HG03159 (cell line): Measurements from ENCODE around the gene FAM120B.
"Not testable (repeated sequence)": the region's sequence is repeated elsewhere in the genome, so short reads cannot be mapped to it uniquely, and the experiment has no call there.

Source experiments
- ATAC-seq: cut with Tn5 transposase; IDR thresholded peaks from one replicate; pipeline ENCODE4 v1.9.1; 2021; ENCODE audit warnings: mild to moderate bottlenecking, moderate library complexity; ENCODE audit not compliant: unreplicated experiment

The FAM120B gene

GRCh38 chr6:170347975-170348374 is 41.4 kb downstream of the FAM120B start:
- no peak for ATAC-seq

GRCh38 chr6:170351456-170351855 is 44.9 kb downstream of the FAM120B start:
- not testable (repeated sequence) for ATAC-seq

GRCh38 chr6:170355190-170355589 is 48.6 kb downstream of the FAM120B start:
- not testable (repeated sequence) for ATAC-seq

GRCh38 chr6:170355661-170356060 is 49.1 kb downstream of the FAM120B start:
- ATAC-seq = no peak

GRCh38 chr6:170357812-170358211 is 51.3 kb downstream of the FAM120B start:
- ATAC-seq = no peak

- no peak for ATAC-seq
These were observed 51.9 kb downstream of the FAM120B start for GRCh38 chr6:170358496-170358895.

- no peak for ATAC-seq
These were observed 53.9 kb downstream of the FAM120B start for GRCh38 chr6:170360476-170360875.

- ATAC-seq = no peak
These were observed 54.8 kb downstream of the FAM120B start for GRCh38 chr6:170361335-170361734.

- ATAC-seq = no peak
These were observed 55.6 kb downstream of the FAM120B start for GRCh38 chr6:170362121-170362520.

GRCh38 chr6:170363255-170363654 is 56.7 kb downstream of the FAM120B start:
- no peak for ATAC-seq

GRCh38 chr6:170365121-170365520 is 58.6 kb downstream of the FAM120B start:
- ATAC-seq = no peak

- ATAC-seq = no peak
These were observed 59.0 kb downstream of the FAM120B start for GRCh38 chr6:170365593-170365992.

- ATAC-seq = no peak
These were observed 59.8 kb downstream of the FAM120B start for GRCh38 chr6:170366248-170366960.

- no peak for ATAC-seq
These were observed 60.7 kb downstream of the FAM120B start for GRCh38 chr6:170367241-170367640.

GRCh38 chr6:170368544-170368943 is 62.0 kb downstream of the FAM120B start:
- ATAC-seq = no peak

GRCh38 chr6:170369403-170369802 is 62.8 kb downstream of the FAM120B start:
- ATAC-seq = no peak

GRCh38 chr6:170370416-170370815 is 63.9 kb downstream of the FAM120B start:
- no peak for ATAC-seq

- no peak for ATAC-seq
These were observed 64.5 kb downstream of the FAM120B start for GRCh38 chr6:170371080-170371479.

GRCh38 chr6:170371588-170371987 is 65.0 kb downstream of the FAM120B start:
- ATAC-seq = no peak

GRCh38 chr6:170372380-170373325 is 66.1 kb downstream of the FAM120B start:
- no peak for ATAC-seq

- ATAC-seq = no peak
These were observed 68.2 kb downstream of the FAM120B start for GRCh38 chr6:170374571-170375444.
